Smooth muscle cell (in vitro differentiated cells): ENCODE measurements around the gene RBPMS2. TPM values are rescaled to one million over a fixed set of nuclear protein-coding genes. Genes with fewer than 3 reads are reported as not detected.
"Not testable (repeated sequence)": the region's sequence is repeated elsewhere in the genome, so short reads cannot be mapped to it uniquely, and the experiment has no call there.

Experiments used
- DNase-seq: peaks from one replicate; lab custom pipeline; 2025; ENCODE audit not compliant: unreplicated experiment; lab: John Stamatoyannopoulos, UW
- H2AFZ ChIP-seq: fragments of 200-600 bp; sonication (generic); 2 replicates; pipeline ENCODE4 v1.6.0; 2016; ENCODE audit warnings: antibody characterized with exemption, low read depth, mild to moderate bottlenecking
- H3F3A ChIP-seq: fragments of 200-600 bp; sonication (generic); 2 replicates; pipeline ENCODE4 v1.6.0; 2017; ENCODE audit warnings: antibody characterized with exemption, low read depth
- H3K27ac ChIP-seq: fragments of 200-600 bp; sonication (generic); 2 replicates; pipeline ENCODE4 v1.5.1; 2016; ENCODE audit warnings: low read depth, mild to moderate bottlenecking
- H3K27me3 ChIP-seq: fragments of 200-600 bp; sonication (generic); 2 replicates; pipeline ENCODE4 v1.6.1; 2016; ENCODE audit warnings: low read depth, mild to moderate bottlenecking
- H3K36me3 ChIP-seq: fragments of 200-600 bp; sonication (generic); 2 replicates; pipeline ENCODE4 v1.5.1; 2016; ENCODE audit warnings: low read depth
- H3K4me1 ChIP-seq: fragments of 200-600 bp; sonication (generic); 2 replicates; pipeline ENCODE4 v1.5.1; 2016; ENCODE audit warnings: low read depth
- H3K4me2 ChIP-seq: fragments of 200-600 bp; sonication (generic); 2 replicates; pipeline ENCODE4 v1.6.0; 2016; ENCODE audit warnings: mild to moderate bottlenecking
- H3K4me3 ChIP-seq: fragments of 200-600 bp; sonication (generic); 2 replicates; pipeline ENCODE4 v1.5.1; 2016; ENCODE audit warnings: mild to moderate bottlenecking
- H3K79me2 ChIP-seq: fragments of 200-600 bp; sonication (generic); 2 replicates; pipeline ENCODE4 v1.6.0; 2016; ENCODE audit warnings: low read depth, mild to moderate bottlenecking
- H3K9ac ChIP-seq: fragments of 200-600 bp; sonication (generic); 2 replicates; pipeline ENCODE4 v1.6.0; 2016; ENCODE audit warnings: low read depth
- H3K9me3 ChIP-seq: fragments of 200-600 bp; sonication (generic); replicated peaks from 2 replicates; pipeline ENCODE4 v1.5.1; 2016; ENCODE audit warnings: low read depth
- H4K20me1 ChIP-seq: fragments of 200-600 bp; sonication (generic); 2 replicates; pipeline ENCODE4 v1.6.0; 2016; ENCODE audit warnings: low read depth
- CTCF ChIP-seq: fragments of 200-600 bp; sonication (generic); IDR thresholded peaks from 2 replicates; pipeline ENCODE4 v1.5.1; 2017; ENCODE audit warnings: borderline replicate concordance, mild to moderate bottlenecking, antibody characterized with exemption; ENCODE audit not compliant: insufficient read depth, poor library complexity, severe bottlenecking
- WGBS: methylation state at CpG from one replicate; pipeline ENCODE4 v1.1.7; 2016; ENCODE audit warnings: low lambda C conversion rate; 5-methylcytosine and 5-hydroxymethylcytosine counted together
- polyA plus RNA-seq: library from polyadenylated mRNA; unstranded; fragments of >200 nt; fragmentation: Nextera tagmentation; extraction: Ambion mirVana; gene quantifications from 2 replicates; pipeline ENCODE4 v1.2.1, GENCODE V29; 2016
- total RNA-seq: library from RNA; depleted of rRNA; stranded (reverse); fragments of >200 nt; gene quantifications from 2 replicates; pipeline ENCODE4 v1.2.3, GENCODE V29; 2014

The RBPMS2 gene
- total and polyA plus RNA-seq, 2 experiments from 2014 or later: 1.5 to 22.1 TPM

- DNase-seq: not testable (repeated sequence)
- 96% methylated on average over 7 of the region's 7 CpGs for WGBS
These were observed 19.9 kb upstream of the RBPMS2 start for GRCh38 chr15:64795299-64795698.

GRCh38 chr15:64792282-64792681 is 16.9 kb upstream of the RBPMS2 start:
- Histone ChIP-seq H3K27me3 (no peaks in the 10 kb centered on the region), H3K4me1 (no peaks in the 10 kb centered on the region), H4K20me1 (no peaks in the 10 kb centered on the region), H3K9me3 (no peaks in the 10 kb centered on the region), H3K4me2 (no peak overlapping the region), H3K27ac (no peak overlapping the region), H3K9ac (no peak overlapping the region), H3K79me2 (no peaks in the 10 kb centered on the region), H3K36me3 (no peaks in the 10 kb centered on the region), H3F3A (no peaks in the 10 kb centered on the region), H2AFZ (no peak overlapping the region), H3K4me3 (no peak overlapping the region)
- no peak for TF ChIP-seq CTCF
- WGBS: 86% methylated on average over 3 of the region's 3 CpGs
- no peak for DNase-seq

More at GRCh38 chr15:64795299-64795698, 19.9 kb upstream of the RBPMS2 start:
- H3K4me1 ChIP-seq, H4K20me1 ChIP-seq, H3K4me3 ChIP-seq, H3F3A ChIP-seq, H3K9ac ChIP-seq, H3K4me2 ChIP-seq, H3K27me3 ChIP-seq, H3K79me2 ChIP-seq, H3K9me3 ChIP-seq, H2AFZ ChIP-seq, H3K27ac ChIP-seq, H3K36me3 ChIP-seq: not testable (repeated sequence)

- no peaks in the 10 kb centered on the region for H4K20me1 ChIP-seq
- H3K27ac ChIP-seq: no peak overlapping the region
- TF ChIP-seq CTCF: no peak
- no peaks in the 10 kb centered on the region for H3K9me3 ChIP-seq
- WGBS: 48% methylated on average over 4 of the region's 4 CpGs
- H3F3A ChIP-seq: no peaks in the 10 kb centered on the region
- no peaks in the 10 kb centered on the region for H3K36me3 ChIP-seq
- H2AFZ ChIP-seq: no peak overlapping the region
- no peaks in the 10 kb centered on the region for H3K27me3 ChIP-seq
- H3K9ac ChIP-seq: no peak overlapping the region
- H3K79me2 ChIP-seq: no peaks in the 10 kb centered on the region
- no peaks in the 10 kb centered on the region for H3K4me1 ChIP-seq
- H3K4me3 ChIP-seq: no peak overlapping the region
- no peak overlapping the region for H3K4me2 ChIP-seq
- no peak for DNase-seq
These were observed 16.0 kb upstream of the RBPMS2 start for GRCh38 chr15:64791401-64791800.

- 99% methylated on average over 4 of the region's 4 CpGs for WGBS
- no peak overlapping the region for H3K4me2 ChIP-seq
- no peak overlapping the region for H3K4me3 ChIP-seq
- no peak overlapping the region for H3K9ac ChIP-seq
- TF ChIP-seq CTCF: no peak
- H3K9me3 ChIP-seq: no peaks in the 10 kb centered on the region
- no peak overlapping the region for H2AFZ ChIP-seq
- no peaks in the 10 kb centered on the region for H3F3A ChIP-seq
- H3K36me3 ChIP-seq: no peaks in the 10 kb centered on the region
- no peaks in the 10 kb centered on the region for H4K20me1 ChIP-seq
- H3K27ac ChIP-seq: no peak overlapping the region
- H3K27me3 ChIP-seq: no peaks in the 10 kb centered on the region
- H3K79me2 ChIP-seq: no peaks in the 10 kb centered on the region
- no peaks in the 10 kb centered on the region for H3K4me1 ChIP-seq
- no peak for DNase-seq
These were observed 8.4 kb upstream of the RBPMS2 start for GRCh38 chr15:64783796-64784195.
